ENCODE results near the gene EGFLAM.

Gene EGFLAM

DNA sequence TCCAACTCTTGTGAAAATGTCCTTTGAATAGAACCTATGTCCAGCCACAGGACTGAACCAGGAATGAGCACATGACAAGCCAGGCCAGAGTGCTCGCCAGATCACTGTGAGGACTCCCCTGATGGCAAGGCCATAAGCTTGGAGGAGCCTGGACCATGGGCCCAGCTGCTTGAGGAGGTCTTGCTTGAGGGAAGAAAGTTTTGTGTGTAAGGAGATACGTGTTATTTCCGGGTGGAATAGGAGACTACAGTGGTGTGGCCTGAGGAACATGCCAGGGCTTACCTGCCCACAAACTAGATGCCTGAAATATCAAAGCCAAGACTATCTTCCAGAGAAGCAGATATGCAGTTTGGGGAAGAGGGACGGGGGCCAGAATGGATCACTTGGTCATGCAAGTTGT lies 213.3 kb downstream of the EGFLAM start:
- no peak for DNase-seq (ENCODE audit: low spot score)

GRCh38 chr5:38472541-38472940 lies 214.2 kb downstream of the EGFLAM start:
- no peak for DNase-seq (ENCODE audit: low spot score)

DNA sequence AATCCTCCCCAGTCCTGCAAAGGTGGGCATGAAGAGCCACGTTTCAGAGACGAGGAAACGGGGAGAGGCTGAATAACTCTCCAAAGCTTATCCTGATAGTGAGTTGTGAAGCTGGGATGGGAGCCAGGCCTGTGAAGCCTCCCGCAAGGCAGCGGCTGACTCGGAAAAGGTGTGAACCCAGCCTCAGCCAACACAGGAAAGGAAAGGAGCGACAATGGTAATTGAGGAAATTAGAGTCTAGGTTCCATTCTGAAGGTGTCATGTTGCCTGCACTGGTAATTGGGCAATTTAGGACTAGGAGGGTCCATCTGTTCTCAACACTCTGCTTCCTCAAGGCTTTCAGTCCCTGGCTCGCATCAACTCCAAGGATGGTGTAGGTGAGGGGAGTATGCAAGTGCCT lies 214.6 kb downstream of the EGFLAM start:
- DNase-seq (ENCODE audit: low spot score), result no peak

DNA sequence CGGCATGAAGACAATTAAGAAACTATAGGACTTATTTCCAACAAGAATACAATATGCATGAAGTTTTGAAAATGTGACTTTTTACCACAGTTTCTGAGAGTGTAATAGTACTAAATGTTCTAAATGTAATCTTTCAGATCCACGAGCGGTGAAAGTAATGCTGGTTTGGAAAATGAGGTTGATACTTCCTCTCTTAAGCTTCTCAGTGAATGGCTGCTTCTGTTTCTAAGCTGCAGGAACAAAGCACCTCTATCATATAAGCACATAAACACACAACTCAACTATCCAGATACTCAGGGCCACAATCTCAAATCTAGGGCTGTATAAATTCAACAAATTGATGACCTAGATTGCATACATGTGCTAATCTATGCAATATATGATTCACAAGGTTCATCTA lies 219.8 kb downstream of the EGFLAM start:
- no peak for DNase-seq (ENCODE audit: low spot score)

GRCh38 chr5:38478878-38479277 lies 220.5 kb downstream of the EGFLAM start:
- no peak for DNase-seq (ENCODE audit: low spot score)

GRCh38 chr5:38479315-38479904 lies 221.1 kb downstream of the EGFLAM start:
- no peak for DNase-seq (ENCODE audit: low spot score)

DNA sequence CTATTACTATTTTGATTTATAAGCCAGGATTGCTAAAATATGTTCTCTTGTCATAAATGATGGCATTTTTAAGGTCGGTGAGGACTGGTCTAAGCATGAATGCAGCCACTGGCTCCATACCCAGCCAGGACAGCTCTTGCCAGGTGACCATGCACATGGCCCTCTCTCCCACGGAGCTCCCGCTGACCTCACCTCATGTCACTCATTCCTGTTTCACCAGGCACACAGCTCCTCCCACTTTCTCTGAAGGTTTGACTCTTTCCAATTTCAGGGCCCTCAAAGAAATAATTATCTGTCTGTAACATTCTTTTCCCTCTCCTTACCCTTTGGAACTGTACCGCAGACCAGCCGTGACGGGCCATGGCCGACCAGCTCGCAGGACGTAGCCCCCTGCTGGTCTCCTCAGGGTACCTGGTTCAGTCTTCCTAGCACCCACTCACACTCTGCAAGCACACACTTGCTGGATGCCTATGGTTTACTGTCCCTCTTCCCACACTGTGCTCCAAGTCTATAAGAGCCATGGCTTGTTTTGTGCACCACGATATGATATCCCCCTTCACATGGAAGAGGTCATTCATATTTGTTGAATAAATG lies 225.5 kb downstream of the EGFLAM start:
- DNase-seq (ENCODE audit: low spot score), result no peak

DNA sequence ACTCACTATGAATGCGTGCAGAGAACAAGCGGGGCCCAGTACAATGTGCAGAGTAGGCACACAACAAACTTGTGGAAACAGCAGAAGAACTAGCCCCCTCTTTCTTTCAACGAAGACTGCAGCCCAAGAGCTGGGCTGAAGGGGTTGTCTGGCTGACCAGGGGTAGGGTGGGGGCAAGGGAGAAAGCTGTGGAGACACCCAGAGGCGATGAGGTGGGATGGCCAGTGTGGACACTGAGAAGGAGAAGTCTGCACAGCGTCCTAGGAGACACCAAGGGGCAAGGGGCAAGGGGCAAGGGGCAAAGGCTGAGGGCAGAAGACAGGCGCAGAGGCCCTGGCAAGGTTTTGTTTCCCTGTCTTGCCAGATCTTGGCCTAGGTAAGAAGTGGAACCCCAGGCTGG lies 235.8 kb downstream of the EGFLAM start:
- no peak for DNase-seq (ENCODE audit: low spot score)

DNA sequence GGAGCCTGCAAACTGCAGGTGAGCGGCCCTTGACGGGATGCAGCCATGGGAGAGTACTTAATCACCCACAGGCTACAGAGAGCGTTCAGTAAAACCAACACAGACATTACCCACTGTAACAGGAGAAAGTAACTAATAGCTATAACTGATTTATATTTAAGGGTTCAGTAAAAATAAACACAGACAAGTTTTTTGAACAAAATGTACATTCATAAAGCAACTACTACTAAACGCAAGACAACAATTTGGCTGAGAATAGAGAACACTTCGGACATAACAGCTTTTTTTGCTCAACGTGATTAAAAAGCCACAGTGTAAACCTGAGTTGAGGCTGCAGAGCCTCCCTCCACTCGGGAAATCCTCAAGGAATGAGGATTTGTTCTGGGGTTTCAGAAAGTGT lies 236.4 kb downstream of the EGFLAM start:
- no peak for DNase-seq (ENCODE audit: low spot score)

DNA sequence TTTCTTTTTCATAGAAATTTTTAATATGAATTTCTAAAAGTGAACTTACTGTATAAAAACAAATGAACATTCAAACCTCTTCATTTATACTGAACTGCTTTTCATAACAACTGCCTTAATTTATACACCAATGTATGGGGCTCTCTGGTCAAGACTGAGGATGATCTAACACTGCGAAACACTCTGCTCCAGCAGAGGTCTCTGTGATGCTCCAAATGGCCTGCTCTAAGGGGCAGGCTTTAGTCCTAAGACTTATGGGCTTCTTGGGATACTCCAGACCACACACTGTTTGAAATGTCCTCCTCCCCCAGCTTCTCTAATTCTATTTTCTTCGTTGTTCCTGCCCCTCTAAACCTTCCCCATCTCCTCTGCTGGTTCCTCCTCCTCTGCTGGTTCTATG lies 239.6 kb downstream of the EGFLAM start:
- DNase-seq (ENCODE audit: low spot score), result no peak

DNA sequence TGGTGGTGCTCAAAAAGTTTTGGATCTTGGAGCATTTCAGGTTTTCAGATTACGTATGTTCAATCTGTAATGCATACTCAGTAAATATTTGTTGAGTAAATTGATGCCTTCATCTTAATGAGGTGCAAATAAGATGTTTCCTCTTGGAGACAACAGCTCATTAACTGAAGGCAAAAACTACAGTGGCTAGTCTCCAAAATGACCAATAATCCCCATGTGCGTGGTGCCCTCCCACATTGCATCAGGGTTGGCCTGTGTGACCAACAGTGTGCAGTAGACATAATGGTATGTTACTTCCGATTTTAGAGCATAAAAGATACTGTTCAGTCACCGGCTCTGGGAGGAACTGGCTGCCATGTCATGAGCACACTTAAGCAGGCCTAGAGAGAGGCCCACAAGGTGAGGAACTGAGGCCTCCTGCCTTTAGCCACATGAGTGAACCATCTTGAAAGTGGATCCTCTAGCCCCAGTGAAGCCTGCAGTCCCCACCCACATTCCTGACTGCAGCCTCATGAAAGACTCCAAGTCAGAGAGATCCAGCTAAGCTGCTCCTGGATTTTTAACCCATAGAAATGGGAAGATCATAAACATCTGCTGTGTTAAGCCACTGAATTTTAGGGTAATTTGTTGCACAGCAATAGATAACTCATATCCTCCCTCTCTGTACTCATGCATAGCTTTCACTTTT lies 242.4 kb downstream of the EGFLAM start:
- DNase-seq (ENCODE audit: low spot score), result peak; percentile 61

- DNase-seq (ENCODE audit: low spot score), result no peak
Measured at GRCh38 chr5:38506302-38506701, 247.9 kb downstream of the EGFLAM start.

- DNase-seq (ENCODE audit: low spot score), result peak; percentile 25
Measured at GRCh38 chr5:38509185-38509584, 250.8 kb downstream of the EGFLAM start.
